ENCODE measurements around the gene ABHD17A. TPM values are rescaled to one million over a fixed set of nuclear protein-coding genes. Genes with fewer than 3 reads are reported as not detected.

Gene ABHD17A
- total and polyA plus RNA-seq, 9 donors, result 55.7 to 73.5 (median 59.0) TPM

DNA sequence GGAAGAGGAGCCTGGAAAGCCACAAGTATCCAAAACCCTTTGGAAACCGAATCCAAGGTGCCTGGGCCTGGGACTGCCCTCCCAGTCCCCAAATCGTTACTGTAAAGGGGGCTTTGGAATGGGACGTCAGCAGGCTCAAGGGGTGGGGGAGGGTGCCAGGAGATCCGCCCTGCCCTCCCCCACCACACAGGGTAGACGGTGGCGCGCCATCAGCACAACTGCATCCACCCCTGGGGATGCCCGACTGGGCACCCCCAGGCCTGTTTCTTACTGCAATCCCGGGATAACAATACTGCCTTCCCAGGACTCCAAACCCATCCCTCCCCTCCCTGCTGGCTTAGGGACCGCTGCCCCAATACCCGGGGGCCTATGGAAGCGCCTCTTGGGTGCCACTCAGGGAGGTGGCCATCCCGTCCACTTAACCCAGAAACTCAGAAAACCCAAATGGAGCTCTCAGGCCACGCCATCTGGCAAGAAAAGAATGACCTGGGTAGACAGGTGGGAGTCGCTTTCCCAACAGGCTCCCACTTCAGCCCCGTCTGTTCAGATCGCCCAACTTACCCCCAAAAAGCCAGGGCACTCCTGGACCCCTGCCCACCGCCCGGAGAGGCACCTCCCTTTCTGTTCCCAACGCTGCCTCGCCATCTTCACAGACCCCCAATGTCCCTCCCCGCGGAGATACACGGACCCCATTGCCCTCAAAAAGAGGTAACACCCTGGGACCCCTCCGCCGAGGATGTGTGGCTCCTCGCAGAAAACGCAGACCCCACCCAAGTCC lies 24.3 kb downstream of the ABHD17A start:
- 28% methylated on average over 23 of the region's 28 CpGs for WGBS (ENCODE audit: insufficient coverage)
- H3K36me3 ChIP-seq (ENCODE audit: control insufficient read depth, insufficient read depth, low read length), result no peaks in the 10 kb centered on the region
- peak overlapping the region; percentile 82 for H3K27ac ChIP-seq (ENCODE audit: low read length)
- peaks cover 65% of the 10 kb centered on the region for H3K4me1 ChIP-seq (ENCODE audit: control insufficient read depth, insufficient read depth, low read length)
- no peaks in the 10 kb centered on the region for H3K27me3 ChIP-seq (ENCODE audit: control insufficient read depth, insufficient read depth, low read length)
- no peak for DNase-seq
- peak overlapping the region; percentile 57 for H3K4me3 ChIP-seq (ENCODE audit: low read length)
- no peaks in the 10 kb centered on the region for H3K9me3 ChIP-seq (replicated peaks; ENCODE audit: control insufficient read depth, low read depth, low read length)

DNA sequence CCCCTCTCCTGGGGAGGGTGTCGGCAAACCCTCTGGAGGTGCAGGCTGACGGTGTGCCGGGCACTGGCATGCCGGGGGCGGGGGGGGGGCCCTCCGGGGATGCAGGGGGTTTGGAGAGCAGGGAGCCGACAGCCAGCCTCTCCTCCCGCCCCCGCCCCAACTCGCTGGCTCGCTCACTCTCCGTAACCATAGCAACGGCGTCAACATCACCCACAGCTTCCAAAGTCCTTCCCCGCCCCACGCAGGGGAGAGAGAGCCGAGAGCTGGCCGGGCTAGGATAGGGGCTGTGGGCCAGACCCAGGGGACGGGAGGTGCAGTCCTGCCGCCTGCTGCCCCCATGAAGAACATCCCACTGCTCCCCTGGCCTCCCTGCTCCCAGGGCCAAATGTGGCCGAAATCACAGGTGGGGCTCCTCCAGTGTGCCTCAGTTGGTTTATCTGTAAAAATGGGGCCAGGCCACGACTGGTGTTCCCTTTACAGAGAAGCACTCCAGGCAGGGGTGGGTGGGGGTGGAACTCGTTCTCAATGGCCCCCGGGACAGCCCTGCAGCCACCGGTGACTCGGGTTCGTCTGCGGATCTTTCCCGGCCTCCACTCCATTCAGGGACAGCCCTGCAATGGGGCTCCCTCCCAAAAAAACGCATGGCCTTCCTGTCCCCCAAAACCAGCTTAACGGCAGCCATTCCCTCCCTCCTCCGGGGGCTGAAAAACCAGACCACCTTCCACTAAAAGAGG lies 25.1 kb downstream of the ABHD17A start:
- Histone ChIP-seq H3K4me3 (ENCODE audit: low read length) (no peak overlapping the region), H3K9me3 (replicated peaks; ENCODE audit: control insufficient read depth, low read depth, low read length) (no peaks in the 10 kb centered on the region), H3K27me3 (ENCODE audit: control insufficient read depth, insufficient read depth, low read length) (no peaks in the 10 kb centered on the region), H3K27ac (ENCODE audit: low read length) (peak overlapping the region; percentile 72), H3K36me3 (ENCODE audit: control insufficient read depth, insufficient read depth, low read length) (no peaks in the 10 kb centered on the region), H3K4me1 (ENCODE audit: control insufficient read depth, insufficient read depth, low read length) (peaks cover 71% of the 10 kb centered on the region)
- 9% methylated on average over 16 of the region's 32 CpGs for WGBS (ENCODE audit: insufficient coverage)
- peak; percentile 94 for DNase-seq

DNA sequence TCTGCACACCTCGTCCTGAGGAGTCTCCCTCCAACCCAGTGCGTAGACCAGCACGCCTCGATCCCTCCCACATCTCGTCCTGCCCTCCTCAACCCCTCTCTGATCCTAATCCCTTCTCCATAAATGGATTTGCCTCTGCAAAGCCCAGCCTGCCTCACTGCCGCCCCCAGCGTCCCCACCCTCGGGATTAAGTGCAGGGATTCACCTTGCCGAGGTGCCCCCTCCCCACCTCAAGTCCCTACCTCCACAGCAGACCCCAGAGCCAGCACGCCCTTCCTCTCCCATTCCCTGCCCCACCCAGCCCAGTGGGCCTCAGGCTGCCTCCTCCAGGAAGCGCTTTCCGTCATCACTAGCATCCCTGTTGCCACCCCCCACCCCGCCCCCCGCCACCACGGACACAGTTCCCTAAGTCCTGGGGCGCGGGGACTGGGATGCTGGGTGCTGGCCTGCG lies 25.9 kb downstream of the ABHD17A start:
- Histone ChIP-seq H3K27ac (ENCODE audit: low read length) (peak overlapping the region; percentile 20), H3K27me3 (ENCODE audit: control insufficient read depth, insufficient read depth, low read length) (no peaks in the 10 kb centered on the region), H3K36me3 (ENCODE audit: control insufficient read depth, insufficient read depth, low read length) (no peaks in the 10 kb centered on the region)

DNA sequence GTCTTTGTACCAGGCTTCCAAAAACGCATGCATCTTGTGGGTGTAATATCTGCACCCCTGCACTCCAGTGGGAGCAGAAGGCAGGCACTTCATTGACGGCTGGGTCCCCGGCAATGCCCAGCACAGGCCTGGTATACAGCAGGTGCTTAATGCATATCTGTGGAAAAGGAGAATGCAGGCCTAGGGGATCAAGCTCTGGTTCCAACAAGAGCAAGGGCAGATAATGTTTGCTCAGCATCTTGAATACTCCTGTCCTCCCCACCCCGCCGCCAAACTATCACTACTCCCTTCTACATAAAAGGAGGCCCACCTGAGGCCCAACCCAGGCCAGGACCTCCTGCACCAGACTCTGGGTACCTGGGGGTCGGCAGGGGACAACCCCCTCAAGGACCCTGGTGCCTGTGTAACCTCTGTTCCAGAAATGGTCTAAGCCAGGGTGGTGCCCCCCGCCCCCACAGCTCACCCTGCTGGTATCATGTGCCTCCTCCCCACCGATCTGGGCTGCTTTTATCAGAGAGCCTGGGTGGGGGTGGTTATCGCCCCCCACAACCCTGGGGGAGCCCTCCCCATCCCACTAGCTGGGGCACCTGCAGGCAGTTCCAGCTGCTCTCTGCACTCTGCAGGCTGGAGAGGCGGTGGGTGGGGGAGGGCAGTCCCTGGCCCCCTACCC lies 26.7 kb downstream of the ABHD17A start:
- H3K27me3 ChIP-seq (ENCODE audit: control insufficient read depth, insufficient read depth, low read length), result no peaks in the 10 kb centered on the region
- H3K9me3 ChIP-seq (replicated peaks; ENCODE audit: control insufficient read depth, low read depth, low read length), result no peaks in the 10 kb centered on the region
- 80% methylated on average over 5 of the region's 10 CpGs for WGBS (ENCODE audit: insufficient coverage)
- peaks cover 2% of the 10 kb centered on the region for H3K36me3 ChIP-seq (ENCODE audit: control insufficient read depth, insufficient read depth, low read length)
- H3K4me1 ChIP-seq (ENCODE audit: control insufficient read depth, insufficient read depth, low read length), result peaks cover 83% of the 10 kb centered on the region
- DNase-seq, result no peak
- no peak overlapping the region for H3K27ac ChIP-seq (ENCODE audit: low read length)
- no peak overlapping the region for H3K4me3 ChIP-seq (ENCODE audit: low read length)

More for the DNA sequence above, 25.9 kb downstream of the ABHD17A start:
- Histone ChIP-seq H3K9me3 (replicated peaks; ENCODE audit: control insufficient read depth, low read depth, low read length) (no peaks in the 10 kb centered on the region), H3K4me1 (ENCODE audit: control insufficient read depth, insufficient read depth, low read length) (peaks cover 75% of the 10 kb centered on the region), H3K4me3 (ENCODE audit: low read length) (no peak overlapping the region)
- 30% methylated on average over 13 of the region's 18 CpGs for WGBS (ENCODE audit: insufficient coverage)
- no peak for DNase-seq

DNA sequence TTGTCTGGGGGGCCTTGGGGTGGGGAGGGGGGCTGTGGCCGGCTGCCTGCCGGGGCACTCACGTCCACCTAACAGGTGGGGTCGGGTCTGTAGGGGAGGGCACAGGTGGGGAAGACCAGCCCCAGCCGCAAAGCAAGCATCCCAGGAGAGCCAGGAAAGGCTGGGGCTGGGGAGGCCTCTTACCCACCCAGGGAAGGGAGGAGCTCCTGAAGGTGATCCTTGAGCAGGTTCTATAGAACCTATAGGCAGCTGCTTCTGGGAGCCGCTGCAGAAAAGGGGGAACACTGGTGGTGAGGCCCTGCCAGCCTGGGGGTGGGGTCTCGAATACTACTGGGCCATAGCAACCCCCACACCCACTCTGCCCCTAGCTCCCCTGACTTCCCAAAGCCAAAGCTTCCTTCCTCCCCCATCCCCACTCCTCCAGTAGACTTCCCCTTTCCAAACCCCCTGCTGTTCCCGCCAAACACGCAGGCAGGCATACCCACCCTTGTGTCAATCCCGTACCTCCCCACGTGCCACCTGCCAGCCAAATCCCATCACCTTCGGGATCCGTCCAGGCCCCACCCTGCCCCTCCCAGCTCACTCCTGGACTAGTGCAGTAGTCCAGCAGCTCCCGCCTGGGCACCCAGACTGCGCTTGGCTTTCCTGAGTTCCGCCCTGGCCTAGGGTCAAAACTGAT lies 27.5 kb downstream of the ABHD17A start:
- Histone ChIP-seq H3K4me1 (ENCODE audit: control insufficient read depth, insufficient read depth, low read length) (peaks cover 89% of the 10 kb centered on the region), H3K4me3 (ENCODE audit: low read length) (no peak overlapping the region)
- 44% methylated on average over 14 of the region's 16 CpGs for WGBS (ENCODE audit: insufficient coverage)

DNA sequence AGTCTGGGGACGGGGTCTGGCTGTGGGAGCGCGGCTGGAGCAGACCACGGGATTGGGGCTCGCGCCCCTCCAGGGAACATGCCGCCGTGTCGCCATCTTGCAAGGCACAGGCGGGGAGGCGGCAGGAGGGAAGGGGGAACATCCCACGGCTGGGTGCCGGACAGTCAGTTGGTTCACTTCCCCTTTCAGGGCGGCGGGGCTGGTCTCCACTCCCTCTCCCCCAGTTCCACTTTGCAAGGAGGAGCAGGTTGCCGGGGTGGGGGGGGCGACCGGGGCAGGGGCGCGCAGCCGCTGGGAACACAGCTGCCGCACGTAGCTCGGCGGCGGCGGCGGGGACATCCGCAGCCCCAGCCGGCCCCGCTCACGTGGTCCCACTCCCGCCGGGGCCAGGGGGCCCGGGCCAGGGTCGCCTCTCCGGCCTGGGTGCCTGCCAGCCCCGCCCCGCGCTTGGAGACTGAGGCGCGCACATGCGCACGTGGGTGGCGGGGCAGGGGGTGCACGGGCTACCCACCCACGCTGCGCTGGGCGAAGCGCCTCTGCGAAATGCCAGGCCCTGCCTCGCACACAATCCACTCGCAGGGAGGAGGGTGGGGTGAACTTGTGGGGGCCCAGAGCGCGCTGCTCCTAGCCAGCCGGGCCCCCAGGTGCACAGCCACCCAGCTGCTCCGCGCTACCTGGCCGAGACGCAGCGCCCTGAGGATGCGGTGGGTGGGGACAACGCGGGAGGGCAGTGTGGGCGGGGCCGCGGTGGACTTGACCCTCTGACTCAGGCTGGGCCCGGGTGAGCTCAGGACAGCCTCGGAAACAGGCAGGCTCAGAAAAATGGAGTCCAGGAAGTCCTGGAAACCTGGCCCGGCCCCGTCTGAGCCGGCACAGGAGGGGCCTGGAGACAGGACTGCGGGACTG lies 28.3 kb downstream of the ABHD17A start:
- 2% methylated on average over 66 of the region's 73 CpGs for WGBS (ENCODE audit: insufficient coverage)

More for the DNA sequence above, 27.5 kb downstream of the ABHD17A start:
- peak overlapping the region; percentile 90 for H3K27ac ChIP-seq (ENCODE audit: low read length)
- DNase-seq, result peak; percentile 47
- peaks cover 2% of the 10 kb centered on the region for H3K36me3 ChIP-seq (ENCODE audit: control insufficient read depth, insufficient read depth, low read length)
- no peaks in the 10 kb centered on the region for H3K9me3 ChIP-seq (replicated peaks; ENCODE audit: control insufficient read depth, low read depth, low read length)
- H3K27me3 ChIP-seq (ENCODE audit: control insufficient read depth, insufficient read depth, low read length), result no peaks in the 10 kb centered on the region

DNA sequence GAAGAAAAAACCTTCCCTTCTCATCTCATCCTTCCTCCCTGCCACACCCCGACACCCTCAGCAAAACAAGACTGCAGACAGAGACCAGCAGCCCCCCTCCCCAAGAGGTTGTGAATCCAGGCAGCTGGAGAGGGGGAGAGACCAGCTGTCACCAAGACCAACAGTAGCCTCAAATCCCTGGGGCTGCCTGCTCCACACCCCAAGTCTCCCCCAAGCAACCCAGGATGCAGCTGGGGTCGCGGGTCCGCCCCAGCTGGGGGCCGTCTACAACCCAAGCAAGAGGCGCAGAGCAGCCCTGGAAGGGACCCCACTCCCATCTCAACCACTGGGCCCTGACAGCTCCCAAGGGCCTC lies 29.0 kb downstream of the ABHD17A start:
- peak; percentile 59 for DNase-seq
- WGBS (ENCODE audit: insufficient coverage), result 24% methylated on average over 4 of the region's 6 CpGs
- peaks cover 91% of the 10 kb centered on the region for H3K4me1 ChIP-seq (ENCODE audit: control insufficient read depth, insufficient read depth, low read length)

More for the DNA sequence above, 28.3 kb downstream of the ABHD17A start:
- peaks cover 92% of the 10 kb centered on the region for H3K4me1 ChIP-seq (ENCODE audit: control insufficient read depth, insufficient read depth, low read length)
- no peaks in the 10 kb centered on the region for H3K27me3 ChIP-seq (ENCODE audit: control insufficient read depth, insufficient read depth, low read length)
- H3K9me3 ChIP-seq (replicated peaks; ENCODE audit: control insufficient read depth, low read depth, low read length), result no peaks in the 10 kb centered on the region
- peak overlapping the region; percentile 54 for H3K4me3 ChIP-seq (ENCODE audit: low read length)
- DNase-seq, result peak; percentile 77
- H3K27ac ChIP-seq (ENCODE audit: low read length), result peak overlapping the region; percentile 95
- H3K36me3 ChIP-seq (ENCODE audit: control insufficient read depth, insufficient read depth, low read length), result peaks cover 2% of the 10 kb centered on the region

DNA sequence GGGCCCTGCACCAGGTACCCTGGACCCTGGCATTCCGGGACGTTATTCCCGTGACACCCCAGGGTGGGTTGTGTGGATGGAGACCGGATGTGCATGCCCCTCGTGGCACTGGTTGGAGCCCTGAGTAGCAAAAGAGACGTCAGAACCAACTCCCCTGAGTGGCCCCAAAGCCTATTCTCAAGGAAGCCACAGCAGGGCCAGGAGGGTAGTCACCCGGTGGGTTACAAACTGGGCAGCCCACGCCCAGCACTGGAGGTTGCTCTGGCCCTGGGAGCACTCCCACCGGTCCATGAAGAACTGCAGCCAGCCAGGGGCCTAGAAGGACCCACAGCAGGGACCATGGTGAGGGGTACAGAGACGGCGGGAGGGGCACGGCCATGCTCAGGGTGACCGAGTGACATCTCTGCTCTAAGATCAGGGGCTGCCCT lies 29.5 kb downstream of the ABHD17A start:
- peaks cover 87% of the 10 kb centered on the region for H3K4me1 ChIP-seq (ENCODE audit: control insufficient read depth, insufficient read depth, low read length)
- peak; percentile 47 for DNase-seq
- peak overlapping the region; percentile 95 for H3K27ac ChIP-seq (ENCODE audit: low read length)

More for the DNA sequence above, 29.0 kb downstream of the ABHD17A start:
- Histone ChIP-seq H3K27me3 (ENCODE audit: control insufficient read depth, insufficient read depth, low read length) (no peaks in the 10 kb centered on the region), H3K27ac (ENCODE audit: low read length) (peak overlapping the region; percentile 95), H3K9me3 (replicated peaks; ENCODE audit: control insufficient read depth, low read depth, low read length) (no peaks in the 10 kb centered on the region), H3K36me3 (ENCODE audit: control insufficient read depth, insufficient read depth, low read length) (peaks cover 2% of the 10 kb centered on the region), H3K4me3 (ENCODE audit: low read length) (peak overlapping the region; percentile 54)

More for the DNA sequence above, 29.5 kb downstream of the ABHD17A start:
- 35% methylated on average over 13 of the region's 13 CpGs for WGBS (ENCODE audit: insufficient coverage)
- Histone ChIP-seq H3K36me3 (ENCODE audit: control insufficient read depth, insufficient read depth, low read length) (peaks cover 2% of the 10 kb centered on the region), H3K9me3 (replicated peaks; ENCODE audit: control insufficient read depth, low read depth, low read length) (no peaks in the 10 kb centered on the region), H3K4me3 (ENCODE audit: low read length) (peak overlapping the region; percentile 54), H3K27me3 (ENCODE audit: control insufficient read depth, insufficient read depth, low read length) (no peaks in the 10 kb centered on the region)

Data from muscle of leg (tissue), 11 donors.